ENCODE data around the gene FTH1.
"Not testable (repeated sequence)": the region's sequence is repeated elsewhere in the genome, so short reads cannot be mapped to it uniquely, and the experiment has no call there.

Gene FTH1

GRCh38 chr11:61967116-61967923 lies at the start of gene FTH1:
FTH1 (minus strand) TSS chr11:61967634; CDS start chr11:61967425, 209 bp downstream.
- DNase-seq = peak; percentile 85

GRCh38 chr11:62015615-62016014 lies 48.2 kb upstream of the FTH1 start:
- no peak for DNase-seq

- no peak for DNase-seq
These were observed 46.4 kb upstream of the FTH1 start for GRCh38 chr11:62013537-62014476.

GRCh38 chr11:62012832-62013461 lies 45.5 kb upstream of the FTH1 start:
- no peak for DNase-seq

GRCh38 chr11:62012451-62012831 lies 45.0 kb upstream of the FTH1 start:
- no peak for DNase-seq

GRCh38 chr11:62011881-62012280 lies 44.4 kb upstream of the FTH1 start:
- no peak for DNase-seq

- DNase-seq = no peak
These were observed 43.6 kb upstream of the FTH1 start for GRCh38 chr11:62010935-62011528.

GRCh38 chr11:62008193-62008592 lies 40.8 kb upstream of the FTH1 start:
- DNase-seq = no peak

GRCh38 chr11:62004473-62004872 lies 37.0 kb upstream of the FTH1 start:
- DNase-seq = no peak

GRCh38 chr11:62002283-62002682 lies 34.8 kb upstream of the FTH1 start:
- DNase-seq = not testable (repeated sequence)

GRCh38 chr11:62001450-62002191 lies 34.2 kb upstream of the FTH1 start:
- DNase-seq = no peak

- no peak for DNase-seq
These were observed 33.4 kb upstream of the FTH1 start for GRCh38 chr11:62000539-62001446.

- no peak for DNase-seq
These were observed 31.9 kb upstream of the FTH1 start for GRCh38 chr11:61999141-61999975.

- no peak for DNase-seq
These were observed 29.5 kb upstream of the FTH1 start for GRCh38 chr11:61996933-61997332.

- DNase-seq = no peak
These were observed 27.5 kb upstream of the FTH1 start for GRCh38 chr11:61994981-61995380.

GRCh38 chr11:61985869-61986268 lies 18.4 kb upstream of the FTH1 start:
- DNase-seq = no peak

GRCh38 chr11:61983419-61983818 lies 16.0 kb upstream of the FTH1 start:
- DNase-seq = no peak

GRCh38 chr11:61980783-61981541 lies 13.5 kb upstream of the FTH1 start:
- no peak for DNase-seq
